Panc1 (cell line): ENCODE results near the gene POLN.
"Not testable (repeated sequence)": the region's sequence is repeated elsewhere in the genome, so short reads cannot be mapped to it uniquely, and the experiment has no call there.

Experiments
- REST ChIP-seq, 2 experiments: IDR thresholded peaks; 2 replicates each; pipeline ENCODE4 v1.6.1; 2011 to 2012; ENCODE audit warnings: low read depth in 2 of 2, control low read depth in 1 of 2, low read length in 1 of 2, mild to moderate bottlenecking in 1 of 2, moderate library complexity in 1 of 2; ENCODE audit not compliant: insufficient read depth in 1 of 2
- SIN3A ChIP-seq: IDR thresholded peaks from 2 replicates; pipeline ENCODE4 v1.6.1; 2012; ENCODE audit warnings: low read depth, mild to moderate bottlenecking, low read length, moderate library complexity, borderline replicate concordance; ENCODE audit not compliant: insufficient read depth
- TCF7L2 ChIP-seq: IDR thresholded peaks from 2 replicates; pipeline ENCODE4 v1.6.1; 2011; ENCODE audit warnings: mild to moderate bottlenecking, low read depth, low read length, inconsistent platforms
- TF ChIP-seq, protein P1 (sequence below): fragments of 450-650 bp; IDR thresholded peaks from 2 replicates; pipeline ENCODE4 v1.5.1; 2017; ENCODE audit warnings: mild to moderate bottlenecking

DNA sequence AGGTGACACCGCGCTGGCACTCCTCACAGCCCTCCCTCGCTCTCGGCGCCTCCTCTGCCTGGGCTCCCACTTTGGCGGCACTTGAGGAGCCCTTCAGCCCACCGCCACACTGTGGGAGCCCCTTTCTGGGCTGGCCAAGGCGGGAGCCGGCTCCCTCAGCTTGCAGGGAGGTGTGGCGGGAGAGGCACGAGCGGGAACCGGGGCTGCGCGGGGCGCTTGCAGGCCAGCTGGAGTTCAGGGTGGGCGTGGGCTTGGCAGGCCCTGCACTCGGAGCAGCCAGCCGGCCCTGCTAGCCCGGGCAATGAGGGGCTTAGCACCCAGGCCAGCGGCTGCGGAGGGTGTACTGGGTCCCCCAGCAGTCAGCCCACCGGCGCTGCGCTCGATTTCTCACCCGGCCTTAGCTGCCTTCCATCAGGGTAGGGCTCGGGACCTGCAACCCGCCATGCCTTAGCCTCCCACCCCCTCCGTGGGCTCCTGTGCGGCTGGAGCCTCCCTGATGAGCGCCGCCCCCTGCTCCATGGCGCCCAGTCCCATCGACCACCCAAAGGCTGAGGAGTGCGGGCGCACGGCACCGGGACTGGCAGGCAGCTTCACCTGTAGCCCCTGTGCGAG lies 80.7 kb downstream of the POLN start:
- TF ChIP-seq, protein P1, sequence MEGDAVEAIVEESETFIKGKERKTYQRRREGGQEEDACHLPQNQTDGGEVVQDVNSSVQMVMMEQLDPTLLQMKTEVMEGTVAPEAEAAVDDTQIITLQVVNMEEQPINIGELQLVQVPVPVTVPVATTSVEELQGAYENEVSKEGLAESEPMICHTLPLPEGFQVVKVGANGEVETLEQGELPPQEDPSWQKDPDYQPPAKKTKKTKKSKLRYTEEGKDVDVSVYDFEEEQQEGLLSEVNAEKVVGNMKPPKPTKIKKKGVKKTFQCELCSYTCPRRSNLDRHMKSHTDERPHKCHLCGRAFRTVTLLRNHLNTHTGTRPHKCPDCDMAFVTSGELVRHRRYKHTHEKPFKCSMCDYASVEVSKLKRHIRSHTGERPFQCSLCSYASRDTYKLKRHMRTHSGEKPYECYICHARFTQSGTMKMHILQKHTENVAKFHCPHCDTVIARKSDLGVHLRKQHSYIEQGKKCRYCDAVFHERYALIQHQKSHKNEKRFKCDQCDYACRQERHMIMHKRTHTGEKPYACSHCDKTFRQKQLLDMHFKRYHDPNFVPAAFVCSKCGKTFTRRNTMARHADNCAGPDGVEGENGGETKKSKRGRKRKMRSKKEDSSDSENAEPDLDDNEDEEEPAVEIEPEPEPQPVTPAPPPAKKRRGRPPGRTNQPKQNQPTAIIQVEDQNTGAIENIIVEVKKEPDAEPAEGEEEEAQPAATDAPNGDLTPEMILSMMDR: not testable (repeated sequence)
- not testable (repeated sequence) for TF ChIP-seq SIN3A; REST (IDR thresholded peaks at IDR 0.05; ENCODE audit: insufficient read depth in 1 of 2, low read depth in 2 of 2, low read length in 1 of 2); TCF7L2
